K562 (cell line): ENCODE results near the gene CNIH4. TPM values are rescaled to one million over a fixed set of nuclear protein-coding genes. Genes with fewer than 3 reads are reported as not detected.

Source experiments
- CAMTA2 ChIP-seq: fragments of 250-450 bp; sonication (Bioruptor Pico); conservative IDR thresholded peaks from 2 replicates; pipeline ENCODE4 v1.5.1; 2022
- CBX3 ChIP-seq, 2 experiments: IDR thresholded peaks; 1 replicate in 1 of 2; 2 replicates in 1 of 2; pipeline ENCODE4 v1.6.1; 2012; ENCODE audit warnings: inconsistent platforms in 2 of 2, low read length in 2 of 2, borderline replicate concordance in 1 of 2, control low read depth in 1 of 2
- CBX8 ChIP-seq: fragments of 200-600 bp; sonication (generic); IDR thresholded peaks from 2 replicates; pipeline ENCODE4 v1.6.1; 2012; ENCODE audit warnings: borderline replicate concordance, mixed run types, low read depth, mild to moderate bottlenecking, moderate library complexity, mixed read lengths, low read length, control low read depth, inconsistent platforms; ENCODE audit not compliant: poor library complexity, severe bottlenecking; ENCODE audit errors: extremely low read depth
- DIDO1 ChIP-seq: fragments of 450-650 bp; IDR thresholded peaks from 2 replicates; pipeline ENCODE4 v1.6.1; 2016; ENCODE audit warnings: low read depth, missing biosample characterization, missing genetic modification characterization
- ELK1 ChIP-seq: sonication (generic); formaldehyde crosslinking; IDR thresholded peaks from 2 replicates; pipeline ENCODE4 v1.8.1; 2022; ENCODE audit warnings: missing genetic modification reagents
- FOXO4 ChIP-seq: fragments of 450-650 bp; formaldehyde crosslinking; IDR thresholded peaks from 2 replicates; pipeline ENCODE4 v1.4.0; 2020; ENCODE audit warnings: mild to moderate bottlenecking, moderate library complexity
- HMGN3 ChIP-seq: IDR thresholded peaks from 2 replicates; pipeline ENCODE4 v1.6.1; 2011; ENCODE audit warnings: borderline replicate concordance, low read depth, mild to moderate bottlenecking, mixed read lengths, low read length; ENCODE audit not compliant: insufficient read length; ENCODE audit errors: extremely low read depth
- KDM2B ChIP-seq: fragments of 250-450 bp; sonication (Bioruptor Pico); IDR thresholded peaks from 2 replicates; pipeline ENCODE4 v1.8.0; 2021; ENCODE audit warnings: mild to moderate bottlenecking, moderate library complexity
- LEF1 ChIP-seq: fragments of 450-650 bp; IDR thresholded peaks from 2 replicates; pipeline ENCODE4 v1.6.1; 2016; ENCODE audit warnings: mild to moderate bottlenecking
- MXD1 ChIP-seq: fragments of 250-450 bp; sonication (Bioruptor Pico); IDR thresholded peaks from 2 replicates; pipeline ENCODE4 v1.8.0; 2021; ENCODE audit warnings: borderline replicate concordance, mild to moderate bottlenecking, moderate library complexity; ENCODE audit not compliant: poor library complexity, severe bottlenecking
- PATZ1 ChIP-seq: fragments of 250-450 bp; sonication (Bioruptor Pico); IDR thresholded peaks from 2 replicates; pipeline ENCODE4 v1.5.0; 2020; ENCODE audit warnings: mild to moderate bottlenecking, borderline replicate concordance
- STAG1 ChIP-seq: sonication (generic); formaldehyde crosslinking; IDR thresholded peaks from 2 replicates; pipeline ENCODE4 v1.5.0; 2020; ENCODE audit warnings: missing genetic modification reagents, borderline replicate concordance
- TCF7L2 ChIP-seq: fragments of 150-350 bp; IDR thresholded peaks from 2 replicates; pipeline ENCODE4 v1.6.1; 2016; ENCODE audit warnings: low read depth, mild to moderate bottlenecking, low read length, moderate library complexity
- TEAD2 ChIP-seq: fragments of 450-650 bp; IDR thresholded peaks from 2 replicates; pipeline ENCODE4 v1.6.1; 2016; ENCODE audit warnings: missing genetic modification characterization, control low read depth, missing compliant biosample characterization
- THRA ChIP-seq: fragments of 450-650 bp; IDR thresholded peaks from 2 replicates; pipeline ENCODE4 v1.6.1; 2017; ENCODE audit warnings: mild to moderate bottlenecking, moderate library complexity
- ZBTB33 ChIP-seq: sonication (generic); formaldehyde crosslinking; IDR thresholded peaks from 2 replicates; pipeline ENCODE4 v1.8.1; 2023; ENCODE audit warnings: mild to moderate bottlenecking, missing genetic modification reagents
- ZEB2 ChIP-seq: fragments of 450-650 bp; IDR thresholded peaks from 2 replicates; pipeline ENCODE4 v1.6.1; 2016
- ZNF224 ChIP-seq: sonication (generic); formaldehyde crosslinking; IDR thresholded peaks from 2 replicates; pipeline ENCODE4 v1.8.0; 2022; ENCODE audit warnings: mild to moderate bottlenecking, missing genetic modification reagents
- ZNF347 ChIP-seq: fragments of 450-650 bp; formaldehyde crosslinking; IDR thresholded peaks from 2 replicates; pipeline ENCODE4 v1.4.0; 2020; ENCODE audit warnings: low read depth, mild to moderate bottlenecking, moderate library complexity
- ZNF830 ChIP-seq: fragments of 250-450 bp; sonication (Bioruptor Pico); IDR thresholded peaks from 2 replicates; pipeline ENCODE4 v1.5.0; 2021; ENCODE audit warnings: mild to moderate bottlenecking
- polyA plus RNA-seq, 8 experiments: library from polyadenylated mRNA; depleted of rRNA in 4 of 8; stranded (reverse) in 5 of 8; unstranded in 3 of 8; fragments of >200 nt; fragmentation: Nextera tagmentation in 2 of 8; fragmentation: Illumina TruSeq in 1 of 8; extraction: Ambion mirVana in 2 of 8; extraction: Trizol in 1 of 8; gene quantifications; 2 replicates each; pipeline versions ENCODE4 v1.2.1 to v1.2.3, GENCODE V29; 2011 to 2014; ENCODE audit warnings: inconsistent platforms in 1 of 8, missing spikeins in 1 of 8
- total RNA-seq, 7 experiments: library from RNA; depleted of rRNA in 6 of 7; stranded (reverse); fragments of >200 nt in 6 of 7; fragmentation: Illumina TruSeq in 2 of 7; extraction: Trizol in 2 of 7; gene quantifications; 2 replicates each; pipeline versions ENCODE4 v1.2.1 to v1.2.3, GENCODE V29; 2011 to 2021; ENCODE audit warnings: low replicate concordance in 1 of 7

The CNIH4 gene
- total and polyA plus RNA-seq, 9 of the 15 experiments (the other 6 are each of a cell fraction or from before 2014, with no cell fraction given) = 41.3 to 266 (median 61.1) TPM

- no peak for TF ChIP-seq TCF7L2
- TF ChIP-seq ELK1 (CRISPR knock-in tag) = no peak
- TF ChIP-seq CBX3 (IDR thresholded peaks at IDR 0.05; ENCODE audit: borderline replicate concordance in 1 of 2, low read length in 2 of 2) = peak in 1 of 2 experiments; percentile 100; a peak in 2 of 3 replicates
- no peak for TF ChIP-seq LEF1
- TF ChIP-seq ZNF224 (CRISPR knock-in tag) = no peak
- no peak for TF ChIP-seq TEAD2
- no peak for TF ChIP-seq HMGN3
- TF ChIP-seq ZEB2 = peak; percentile 53; the same call in 1 of the 2 replicates
- no peak for TF ChIP-seq THRA
- TF ChIP-seq PATZ1 (CRISPR knock-in tag) = no peak
- no peak for TF ChIP-seq CAMTA2 (CRISPR knock-in tag)
- TF ChIP-seq STAG1 (CRISPR knock-in tag) = no peak
- no peak for TF ChIP-seq MXD1 (CRISPR knock-in tag)
- TF ChIP-seq ZNF347 (CRISPR knock-in tag) = no peak
- TF ChIP-seq FOXO4 = no peak
- no peak for TF ChIP-seq KDM2B
- no peak for TF ChIP-seq CBX8
- TF ChIP-seq ZNF830 (CRISPR knock-in tag) = no peak
- TF ChIP-seq DIDO1 = no peak
- TF ChIP-seq ZBTB33 (CRISPR knock-in tag) = no peak
Measured at GRCh38 chr1:224343679-224344078, 13.0 kb upstream of the CNIH4 start (continued).
